ENCODE results near the gene HDLBP. TPM values are rescaled to one million over a fixed set of nuclear protein-coding genes. Genes with fewer than 3 reads are reported as not detected.

HDLBP gene
- total and polyA plus RNA-seq, 2 of the 4 experiments (the other 2 are of a cell fraction) = 648 to 1,165 TPM

- no peak overlapping the region for H2AFZ ChIP-seq (replicated peaks; ENCODE audit: low read length, poor library complexity)
- intact Hi-C loops (cut with micrococcal nuclease) (no loop called here), in situ Hi-C loops (cut with MboI; ENCODE audit: low sequenced_read_pairs) (no loop called here), dilution Hi-C loops (cut with HindIII; ENCODE audit: low sequenced_read_pairs, unreplicated experiment) (no loop called here)
- no peak overlapping the region for H2BK120ac ChIP-seq (ENCODE audit: low read depth, low read length)
- no peak overlapping the region for H2AK9ac ChIP-seq (replicated peaks; ENCODE audit: low read depth, low read length, poor library complexity)
- peaks cover 38% of the 10 kb centered on the region for H4K20me1 ChIP-seq (ENCODE audit: insufficient read depth, low read length)
- no TSS peak for BruUV-seq (replicated peaks)
- no peak overlapping the region for H3K23ac ChIP-seq (ENCODE audit: low read depth, low read length)
- CTCF ChIA-PET = no interaction called here
- peaks cover 38% of the 10 kb centered on the region for H3K36me3 ChIP-seq (ENCODE audit: control insufficient read depth, insufficient read depth, low read length)
- H4K91ac ChIP-seq (ENCODE audit: insufficient read depth, low read depth, low read length) = no peak overlapping the region
- POLR2A ChIA-PET (ENCODE audit: unreplicated experiment) = no interaction called here
- H3K56ac ChIP-seq (ENCODE audit: extremely low read depth, insufficient read depth, low read length) = no peak overlapping the region
- no peak overlapping the region for H4K5ac ChIP-seq (ENCODE audit: low read depth, low read length)
- no peak overlapping the region for H4K8ac ChIP-seq (ENCODE audit: low read depth in 2 of 2, low read length in 2 of 2)
- DNase-seq (no peak), ATAC-seq (ENCODE audit: low read depth) (no peak)
- no CpG with 5 or more reads among the region's 2 CpGs for WGBS, 2 experiments (ENCODE audit: extremely low coverage in 2 of 2, insufficient read length in 1 of 2)
- H2BK20ac ChIP-seq (ENCODE audit: low read depth, low read length) = no peak overlapping the region
- H3K9me1 ChIP-seq (ENCODE audit: insufficient read depth, low read length) = peaks cover 7% of the 10 kb centered on the region
- no peak overlapping the region for H3K18ac ChIP-seq (ENCODE audit: low read depth, low read length)
- peaks cover 26 to 67% of the 10 kb centered on the region in 2 experiments for H3K79me1 ChIP-seq (ENCODE audit: low read depth in 1 of 2, low read length in 2 of 2)
- no peak overlapping the region for H3K9ac ChIP-seq (ENCODE audit: low read depth, low read length)
- H3K4me3 ChIP-seq (ENCODE audit: insufficient read depth, low read depth, low read length) = no peak overlapping the region
- no peak overlapping the region for H2AK5ac ChIP-seq (ENCODE audit: low read depth, low read length)
- no peak for TF ChIP-seq POLR2A (IDR thresholded peaks at IDR 0.05; ENCODE audit: low read depth, low read length)
- no peak for TF ChIP-seq BHLHE40 (IDR thresholded peaks at IDR 0.05; ENCODE audit: low read depth, low read length)
- no peak for TF ChIP-seq MXI1 (IDR thresholded peaks at IDR 0.05; ENCODE audit: borderline replicate concordance, low read depth, low read length)
- no peak for TF ChIP-seq MAFK (IDR thresholded peaks at IDR 0.05; ENCODE audit: low read depth, low read length)
- TF ChIP-seq NFE2L2 (IDR thresholded peaks at IDR 0.05; ENCODE audit: low read depth, low read length) = no peak
- no peak for TF ChIP-seq ELK1 (IDR thresholded peaks at IDR 0.05; ENCODE audit: borderline replicate concordance, low read depth, low read length)
- no peak for TF ChIP-seq RAD21 (IDR thresholded peaks at IDR 0.05; ENCODE audit: low read length)
- TF ChIP-seq RCOR1 (IDR thresholded peaks at IDR 0.05; ENCODE audit: insufficient replicate concordance, low read length) = no peak
- TF ChIP-seq SMC3 (IDR thresholded peaks at IDR 0.05; ENCODE audit: low read depth, low read length) = no peak
- no peak for TF ChIP-seq MAZ (IDR thresholded peaks at IDR 0.05; ENCODE audit: borderline replicate concordance, low read depth, low read length)
- no peak for TF ChIP-seq FOS (IDR thresholded peaks at IDR 0.05; ENCODE audit: low read depth, low read length)
- TF ChIP-seq CEBPB (IDR thresholded peaks at IDR 0.05; ENCODE audit: low read depth, low read length) = no peak
- no peak for TF ChIP-seq RFX5 (IDR thresholded peaks at IDR 0.05; ENCODE audit: low read depth, low read length)
- no peak for TF ChIP-seq CTCF (conservative IDR thresholded peaks at IDR 0.05; ENCODE audit: low read depth, low read length)
- TF ChIP-seq USF2 (IDR thresholded peaks at IDR 0.05; ENCODE audit: low read depth, low read length) = no peak
- no peak for TF ChIP-seq CHD1 (IDR thresholded peaks at IDR 0.05; ENCODE audit: low read depth, low read length)
- no peaks in the 10 kb centered on the region for H3K27me3 ChIP-seq (ENCODE audit: control insufficient read depth, insufficient read depth, low read length)
- no peak overlapping the region for H3K4ac ChIP-seq (ENCODE audit: low read depth, low read length)
- peaks cover 5% of the 10 kb centered on the region for H3K4me1 ChIP-seq (ENCODE audit: control insufficient read depth, insufficient read depth, low read length)
- no peak overlapping the region for H3K27ac ChIP-seq (ENCODE audit: insufficient read depth, low read length)
- H3K4me2 ChIP-seq (ENCODE audit: low read depth, low read length) = no peak overlapping the region
- no peaks in the 10 kb centered on the region for H3K9me3 ChIP-seq (ENCODE audit: control insufficient read depth, insufficient read depth, low read length)
- no peak overlapping the region for H2BK5ac ChIP-seq (ENCODE audit: low read depth, low read length, poor library complexity, severe bottlenecking)
- no peak overlapping the region for H2BK15ac ChIP-seq (ENCODE audit: low read depth, low read length)
- no peak overlapping the region for H3K14ac ChIP-seq (replicated peaks; ENCODE audit: low read depth, low read length)
Measured at GRCh38 chr2:241334813-241335212, 19.3 kb upstream of the HDLBP start.
